WERI-Rb-1 (cell line): Measurements from ENCODE around the gene GALNT17.

ENCODE experiments used
- DNase-seq: peaks from one replicate; pipeline ENCODE4 v3.0.0-alpha.2; 2020
- H3K27ac ChIP-seq: fragments of 250-450 bp; sonication (Bioruptor Pico); 2 replicates; pipeline ENCODE4 v1.5.1; 2020; ENCODE audit warnings: mild to moderate bottlenecking, moderate library complexity
- H3K27me3 ChIP-seq: fragments of 250-450 bp; sonication (Bioruptor Pico); 2 replicates; pipeline ENCODE4 v1.5.1; 2021; ENCODE audit warnings: mild to moderate bottlenecking, low read depth, moderate library complexity; ENCODE audit not compliant: insufficient read depth, severe bottlenecking
- H3K36me3 ChIP-seq: fragments of 250-450 bp; sonication (Bioruptor Pico); 2 replicates; pipeline ENCODE4 v1.5.1; 2020; ENCODE audit warnings: mild to moderate bottlenecking, moderate library complexity
- H3K4me3 ChIP-seq: 2 replicates; pipeline ENCODE4 v1.5.1; 2011; ENCODE audit warnings: low read depth, mild to moderate bottlenecking, control low read depth, low read length
- H3K9me3 ChIP-seq: fragments of 250-450 bp; sonication (Bioruptor Pico); 2 replicates; pipeline ENCODE4 v1.5.1; 2021; ENCODE audit warnings: mild to moderate bottlenecking, moderate library complexity; ENCODE audit not compliant: severe bottlenecking
- TF ChIP-seq, protein P1 (sequence below): IDR thresholded peaks from 2 replicates; pipeline ENCODE4 v1.5.1; 2011; ENCODE audit warnings: low read depth, mild to moderate bottlenecking, control low read depth, inconsistent platforms, low read length

The GALNT17 gene

DNA sequence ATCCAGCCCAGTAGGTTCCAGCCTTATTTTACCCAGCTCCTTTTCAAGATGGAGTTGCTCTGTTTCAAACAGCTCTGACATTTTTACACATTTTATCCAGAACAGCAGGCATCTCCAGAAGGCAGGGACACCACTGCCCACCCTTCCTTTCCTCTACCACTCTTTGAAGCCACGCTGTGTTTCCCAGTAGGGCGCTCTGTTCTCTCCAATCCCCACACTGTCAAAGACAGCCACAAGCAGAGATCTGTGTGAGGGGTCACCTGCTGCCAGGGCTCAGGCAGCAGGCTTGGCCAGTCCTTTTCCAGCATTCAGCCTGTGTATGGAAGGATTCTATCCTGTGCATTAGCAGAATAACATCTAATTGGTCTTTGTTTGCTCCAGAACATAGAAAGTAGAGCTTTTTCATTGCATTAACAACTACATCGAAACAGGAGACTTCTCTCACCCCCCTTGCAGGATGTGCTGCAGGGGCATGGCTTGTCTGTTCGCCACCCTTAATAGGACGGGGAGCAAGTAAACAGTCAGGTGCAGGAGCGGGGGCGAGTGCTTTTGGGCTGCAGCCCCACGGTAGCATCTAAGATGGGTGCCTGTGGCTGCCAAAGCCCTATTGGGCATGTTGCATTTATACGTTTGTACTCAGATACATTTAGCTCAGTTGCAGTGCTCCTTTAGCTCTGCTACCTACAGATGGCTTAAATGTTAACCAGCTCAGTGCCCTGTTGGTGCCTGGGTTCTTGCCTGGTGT, 326.1 kb downstream of the GALNT17 start:
- Histone ChIP-seq H3K9me3 (no peaks in the 10 kb centered on the region), H3K4me3 (no peak overlapping the region), H3K27ac (no peak overlapping the region), H3K36me3 (no peaks in the 10 kb centered on the region), H3K27me3 (no peaks in the 10 kb centered on the region)
- TF ChIP-seq, protein P1, sequence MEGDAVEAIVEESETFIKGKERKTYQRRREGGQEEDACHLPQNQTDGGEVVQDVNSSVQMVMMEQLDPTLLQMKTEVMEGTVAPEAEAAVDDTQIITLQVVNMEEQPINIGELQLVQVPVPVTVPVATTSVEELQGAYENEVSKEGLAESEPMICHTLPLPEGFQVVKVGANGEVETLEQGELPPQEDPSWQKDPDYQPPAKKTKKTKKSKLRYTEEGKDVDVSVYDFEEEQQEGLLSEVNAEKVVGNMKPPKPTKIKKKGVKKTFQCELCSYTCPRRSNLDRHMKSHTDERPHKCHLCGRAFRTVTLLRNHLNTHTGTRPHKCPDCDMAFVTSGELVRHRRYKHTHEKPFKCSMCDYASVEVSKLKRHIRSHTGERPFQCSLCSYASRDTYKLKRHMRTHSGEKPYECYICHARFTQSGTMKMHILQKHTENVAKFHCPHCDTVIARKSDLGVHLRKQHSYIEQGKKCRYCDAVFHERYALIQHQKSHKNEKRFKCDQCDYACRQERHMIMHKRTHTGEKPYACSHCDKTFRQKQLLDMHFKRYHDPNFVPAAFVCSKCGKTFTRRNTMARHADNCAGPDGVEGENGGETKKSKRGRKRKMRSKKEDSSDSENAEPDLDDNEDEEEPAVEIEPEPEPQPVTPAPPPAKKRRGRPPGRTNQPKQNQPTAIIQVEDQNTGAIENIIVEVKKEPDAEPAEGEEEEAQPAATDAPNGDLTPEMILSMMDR, result no peak
- no peak for DNase-seq

DNA sequence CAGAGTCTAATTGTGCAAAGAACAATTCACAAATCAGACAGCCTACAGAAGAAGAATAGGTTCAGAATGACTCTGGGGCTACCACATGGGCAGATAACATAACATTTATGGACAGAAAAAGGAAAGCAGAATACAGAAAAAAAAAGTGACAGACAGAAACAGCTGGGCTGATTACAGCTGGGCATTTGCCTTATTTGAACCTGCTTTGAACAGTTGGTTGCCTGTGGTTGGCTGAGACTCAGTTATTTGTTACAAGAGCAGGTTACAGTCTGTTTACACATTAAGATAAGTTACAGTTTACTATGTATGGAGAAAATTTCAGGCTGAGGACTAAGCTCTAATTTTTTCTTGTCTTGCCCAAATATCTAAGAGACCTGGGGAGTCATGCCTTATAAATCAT, 327.2 kb downstream of the GALNT17 start:
- H3K36me3 ChIP-seq, result no peaks in the 10 kb centered on the region
- H3K9me3 ChIP-seq, result no peaks in the 10 kb centered on the region
- DNase-seq, result no peak
- H3K27me3 ChIP-seq, result no peaks in the 10 kb centered on the region
- H3K4me3 ChIP-seq, result no peak overlapping the region
- TF ChIP-seq, protein P1, result no peak
- no peak overlapping the region for H3K27ac ChIP-seq

DNA sequence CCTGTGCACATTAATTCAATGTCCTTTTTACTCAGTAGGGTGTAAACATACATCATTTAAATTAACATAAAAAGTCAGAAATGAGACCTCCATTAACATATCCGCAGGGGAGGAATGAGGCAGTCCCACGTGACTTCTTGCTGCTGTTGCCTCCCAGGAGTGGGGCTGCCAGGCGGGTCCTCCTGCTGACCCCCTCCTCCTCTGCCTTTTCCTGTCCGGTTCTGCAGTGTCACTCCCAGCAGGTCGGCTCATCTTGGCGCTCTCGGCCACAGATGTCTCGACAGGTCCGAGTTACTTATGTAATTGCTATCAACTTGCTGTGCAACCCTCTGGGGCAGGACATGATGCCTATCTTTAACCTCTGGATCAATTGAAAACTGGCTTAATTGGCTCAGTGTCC, 329.6 kb downstream of the GALNT17 start:
- no peak for DNase-seq
- no peaks in the 10 kb centered on the region for H3K9me3 ChIP-seq
- no peaks in the 10 kb centered on the region for H3K36me3 ChIP-seq
- no peak overlapping the region for H3K27ac ChIP-seq
- H3K4me3 ChIP-seq, result no peak overlapping the region
- H3K27me3 ChIP-seq, result peaks cover under 1% of the 10 kb centered on the region
- TF ChIP-seq, protein P1, result no peak

DNA sequence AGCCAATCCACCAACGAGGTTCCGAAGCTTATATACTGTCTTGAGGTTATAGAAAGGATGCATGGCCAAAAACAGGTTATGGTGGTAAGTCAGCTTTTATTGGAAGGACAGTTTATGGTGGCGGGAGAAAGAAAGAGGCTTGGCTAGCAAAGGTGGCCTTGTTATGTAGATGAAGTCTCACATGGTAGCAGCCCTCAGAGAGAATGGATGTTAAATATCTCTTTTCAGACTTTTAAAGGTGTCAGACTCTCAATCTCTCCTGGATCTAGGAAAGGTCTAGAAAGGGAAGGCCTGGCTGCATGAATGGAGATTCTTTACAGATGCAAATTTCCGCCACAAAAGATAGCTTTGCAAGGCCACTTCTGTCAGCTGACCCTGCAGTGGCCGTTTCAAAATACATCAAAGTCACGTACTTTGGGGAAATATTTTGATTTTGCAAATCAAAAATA, 333.8 kb downstream of the GALNT17 start:
- no peak overlapping the region for H3K27ac ChIP-seq

DNA sequence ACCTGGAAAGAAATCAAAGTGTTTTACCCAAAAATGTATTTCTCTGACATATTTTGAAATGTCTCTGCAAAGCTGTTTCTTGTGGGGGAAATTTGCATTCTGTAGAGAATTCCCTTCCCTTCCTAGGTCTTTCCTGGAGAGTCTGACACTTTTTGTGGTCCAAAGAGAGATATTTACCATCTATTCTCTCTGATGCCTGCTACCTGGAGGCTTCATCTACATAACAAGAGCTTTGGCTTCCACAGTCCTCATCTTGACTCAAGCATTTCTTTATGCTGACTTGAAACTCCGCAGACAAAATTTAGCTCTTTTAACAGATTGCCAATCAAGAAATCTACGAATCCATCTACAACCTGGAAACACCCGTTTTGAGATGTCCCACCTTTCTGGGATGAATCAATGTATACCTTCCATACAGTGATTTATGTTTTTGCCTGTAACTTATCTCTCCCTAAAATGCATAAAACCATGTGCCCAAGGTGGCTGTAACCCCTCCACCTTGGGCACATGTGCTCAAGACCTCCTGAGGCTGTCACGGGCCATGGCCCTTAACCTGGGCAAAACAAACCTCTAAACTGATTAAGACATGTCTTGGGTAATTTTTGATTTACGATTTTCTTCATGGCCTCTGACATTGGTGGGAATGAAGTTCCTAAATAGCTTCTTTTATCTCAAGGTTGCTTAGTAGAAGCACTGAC, 334.7 kb downstream of the GALNT17 start:
- Histone ChIP-seq H3K36me3 (no peaks in the 10 kb centered on the region), H3K27me3 (peaks cover 3% of the 10 kb centered on the region), H3K9me3 (no peaks in the 10 kb centered on the region), H3K27ac (no peak overlapping the region), H3K4me3 (no peak overlapping the region)
- DNase-seq, result no peak
- TF ChIP-seq, protein P1, result no peak

More for the DNA sequence above, 333.8 kb downstream of the GALNT17 start:
- Histone ChIP-seq H3K27me3 (peaks cover 3% of the 10 kb centered on the region), H3K9me3 (no peaks in the 10 kb centered on the region), H3K4me3 (no peak overlapping the region), H3K36me3 (no peaks in the 10 kb centered on the region)
- no peak for DNase-seq
- TF ChIP-seq, protein P1, result no peak
